Uterus (tissue), 2 donors: Measurements from ENCODE around the gene GTF3C5.

Experiments used
- POLR2A ChIP-seq, 2 donors: fragments of 450-650 bp; IDR thresholded peaks; one replicate each; pipeline ENCODE4 v1.6.1; 2016; ENCODE audit warnings: antibody characterized with exemption in 2 of 2, mild to moderate bottlenecking in 1 of 2, moderate library complexity in 1 of 2
- TF ChIP-seq, protein P1 (sequence below), 4 experiments: fragments of 200-600 bp in 2 of 4; fragments of 450-650 bp in 2 of 4; sonication (generic) in 2 of 4; IDR thresholded peaks; one replicate each; pipeline ENCODE4 v1.5.1; 2016 to 2019; ENCODE audit warnings: antibody characterized with exemption in 4 of 4, mild to moderate bottlenecking in 2 of 4, moderate library complexity in 1 of 4

DNA sequence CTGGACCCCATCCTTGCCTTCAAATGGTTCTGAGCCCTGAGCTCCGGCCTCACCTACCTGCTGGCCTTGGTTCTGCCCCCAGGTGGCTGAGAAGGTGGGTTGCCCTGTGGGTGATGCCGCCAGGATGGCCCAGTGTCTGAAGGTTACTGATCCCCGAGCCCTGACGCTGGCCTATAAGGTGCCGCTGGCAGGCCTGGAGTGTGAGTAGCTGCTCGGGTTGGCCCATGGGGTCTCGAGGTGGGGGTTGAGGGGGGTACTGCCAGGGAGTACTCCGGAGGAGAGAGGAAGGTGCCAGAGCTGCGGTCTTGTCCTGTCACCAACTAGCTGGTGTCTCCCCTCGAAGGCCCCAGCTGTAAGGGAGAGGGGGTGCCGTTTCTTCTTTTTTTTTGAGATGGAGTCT is 36.2 kb downstream of the GTF3C5 start:
- TF ChIP-seq, protein P1, sequence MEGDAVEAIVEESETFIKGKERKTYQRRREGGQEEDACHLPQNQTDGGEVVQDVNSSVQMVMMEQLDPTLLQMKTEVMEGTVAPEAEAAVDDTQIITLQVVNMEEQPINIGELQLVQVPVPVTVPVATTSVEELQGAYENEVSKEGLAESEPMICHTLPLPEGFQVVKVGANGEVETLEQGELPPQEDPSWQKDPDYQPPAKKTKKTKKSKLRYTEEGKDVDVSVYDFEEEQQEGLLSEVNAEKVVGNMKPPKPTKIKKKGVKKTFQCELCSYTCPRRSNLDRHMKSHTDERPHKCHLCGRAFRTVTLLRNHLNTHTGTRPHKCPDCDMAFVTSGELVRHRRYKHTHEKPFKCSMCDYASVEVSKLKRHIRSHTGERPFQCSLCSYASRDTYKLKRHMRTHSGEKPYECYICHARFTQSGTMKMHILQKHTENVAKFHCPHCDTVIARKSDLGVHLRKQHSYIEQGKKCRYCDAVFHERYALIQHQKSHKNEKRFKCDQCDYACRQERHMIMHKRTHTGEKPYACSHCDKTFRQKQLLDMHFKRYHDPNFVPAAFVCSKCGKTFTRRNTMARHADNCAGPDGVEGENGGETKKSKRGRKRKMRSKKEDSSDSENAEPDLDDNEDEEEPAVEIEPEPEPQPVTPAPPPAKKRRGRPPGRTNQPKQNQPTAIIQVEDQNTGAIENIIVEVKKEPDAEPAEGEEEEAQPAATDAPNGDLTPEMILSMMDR (IDR thresholded peaks at IDR 0.05): no peak
- no peak for TF ChIP-seq POLR2A (IDR thresholded peaks at IDR 0.05)
